ACC112 (cell line): Measurements from ENCODE around the gene ZNF653.
A peak's percentile ranks its signal among the peaks of the same experiment; 100 is the strongest.

Experiments used
- H2AFZ ChIP-seq: fragments of 200-600 bp; sonication (generic); one replicate; pipeline ENCODE4 v1.6.0; 2017; ENCODE audit warnings: antibody characterized with exemption, low read length; ENCODE audit not compliant: unreplicated experiment
- H3K27ac ChIP-seq: fragments of 200-600 bp; sonication (generic); 2 replicates; pipeline ENCODE4 v1.5.1; 2014; ENCODE audit warnings: low read depth, mild to moderate bottlenecking, antibody characterized with exemption, low read length, moderate library complexity
- H3K27me3 ChIP-seq: fragments of 200-600 bp; sonication (generic); 2 replicates; pipeline ENCODE4 v1.6.1; 2014; ENCODE audit warnings: mild to moderate bottlenecking, antibody characterized with exemption, low read length, moderate library complexity, mixed read lengths; ENCODE audit not compliant: insufficient read depth
- H3K36me3 ChIP-seq: fragments of 200-600 bp; sonication (generic); 2 replicates; pipeline ENCODE4 v1.6.1; 2016; ENCODE audit warnings: mild to moderate bottlenecking, antibody characterized with exemption, low read length, moderate library complexity, mixed read lengths; ENCODE audit not compliant: insufficient read depth
- H3K4me1 ChIP-seq: fragments of 200-600 bp; sonication (generic); one replicate; pipeline ENCODE4 v1.6.1; 2016; ENCODE audit warnings: low read length, mixed read lengths; ENCODE audit not compliant: insufficient read depth, unreplicated experiment, control insufficient read depth
- H3K4me3 ChIP-seq: fragments of 200-600 bp; sonication (generic); 2 replicates; pipeline ENCODE4 v1.5.1; 2014; ENCODE audit warnings: mild to moderate bottlenecking, low read depth, low read length
- H3K79me2 ChIP-seq: fragments of 200-600 bp; sonication (generic); one replicate; pipeline ENCODE4 v1.6.0; 2016; ENCODE audit warnings: low read length; ENCODE audit not compliant: control insufficient read depth, unreplicated experiment, insufficient read depth

ZNF653 gene, protein sequence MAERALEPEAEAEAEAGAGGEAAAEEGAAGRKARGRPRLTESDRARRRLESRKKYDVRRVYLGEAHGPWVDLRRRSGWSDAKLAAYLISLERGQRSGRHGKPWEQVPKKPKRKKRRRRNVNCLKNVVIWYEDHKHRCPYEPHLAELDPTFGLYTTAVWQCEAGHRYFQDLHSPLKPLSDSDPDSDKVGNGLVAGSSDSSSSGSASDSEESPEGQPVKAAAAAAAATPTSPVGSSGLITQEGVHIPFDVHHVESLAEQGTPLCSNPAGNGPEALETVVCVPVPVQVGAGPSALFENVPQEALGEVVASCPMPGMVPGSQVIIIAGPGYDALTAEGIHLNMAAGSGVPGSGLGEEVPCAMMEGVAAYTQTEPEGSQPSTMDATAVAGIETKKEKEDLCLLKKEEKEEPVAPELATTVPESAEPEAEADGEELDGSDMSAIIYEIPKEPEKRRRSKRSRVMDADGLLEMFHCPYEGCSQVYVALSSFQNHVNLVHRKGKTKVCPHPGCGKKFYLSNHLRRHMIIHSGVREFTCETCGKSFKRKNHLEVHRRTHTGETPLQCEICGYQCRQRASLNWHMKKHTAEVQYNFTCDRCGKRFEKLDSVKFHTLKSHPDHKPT

DNA sequence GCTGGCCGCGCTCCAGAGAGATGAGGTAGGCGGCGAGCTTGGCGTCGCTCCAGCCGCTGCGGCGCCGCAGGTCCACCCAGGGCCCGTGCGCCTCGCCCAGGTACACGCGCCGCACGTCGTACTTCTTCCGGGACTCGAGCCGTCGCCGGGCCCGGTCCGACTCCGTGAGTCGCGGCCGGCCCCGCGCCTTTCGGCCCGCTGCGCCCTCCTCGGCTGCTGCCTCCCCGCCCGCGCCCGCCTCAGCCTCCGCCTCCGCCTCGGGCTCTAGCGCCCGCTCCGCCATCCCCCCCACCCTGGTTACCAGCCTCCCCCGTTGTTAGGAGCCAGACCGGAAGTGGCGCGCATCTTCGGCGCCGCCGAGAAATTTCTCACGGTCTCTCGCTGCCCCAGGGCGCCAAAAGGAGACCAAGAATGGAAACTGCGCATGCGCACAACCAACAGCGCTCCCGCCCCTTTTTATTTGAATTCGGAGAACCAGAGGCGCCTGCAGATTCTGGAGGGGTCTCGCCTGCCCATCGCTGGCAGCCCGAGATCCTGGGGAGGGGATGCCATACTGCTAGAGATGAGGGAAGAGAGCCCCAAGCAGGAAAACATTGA, at the start of gene ZNF653:
TSS of gene ZNF653 (minus strand) at position 336 of the 597 bp plus-strand sequence. CDS start at position 283, 53 bp downstream.
- Histone ChIP-seq H3K4me1 (no peaks in the 10 kb centered on the region), H3K27ac (peak within 1 kb of the TSS; percentile 86), H3K4me3 (peak within 1 kb of the TSS; percentile 92), H3K79me2 (peaks cover 3% of the 10 kb centered on the region), H3K36me3 (no peaks in the 10 kb centered on the region), H3K27me3 (no peaks in the 10 kb centered on the region), H2AFZ (peak within 1 kb of the TSS; percentile 95)

DNA sequence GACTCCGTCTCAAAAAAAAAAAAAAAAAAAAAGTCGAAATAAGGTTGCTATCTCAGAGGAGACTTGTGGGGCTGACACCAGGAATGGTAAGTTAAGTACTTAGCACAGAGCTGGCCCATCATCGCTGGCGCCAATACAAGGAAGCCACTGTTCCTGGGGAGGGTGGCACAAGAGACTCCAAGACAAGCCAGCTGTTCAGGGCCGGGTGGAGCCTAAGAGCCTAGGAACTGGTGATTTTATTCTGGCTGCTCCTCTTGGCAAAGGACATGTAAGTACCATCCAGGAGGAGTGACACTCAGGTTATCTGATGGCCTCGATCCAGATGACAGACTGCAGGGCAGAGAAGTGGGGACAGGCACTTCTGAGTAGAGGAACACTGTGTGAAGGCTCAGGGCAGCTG, 49.6 kb upstream of the ZNF653 start:
- H3K27ac ChIP-seq = no peak overlapping the region
- H3K36me3 ChIP-seq = no peaks in the 10 kb centered on the region
- H3K27me3 ChIP-seq = no peaks in the 10 kb centered on the region
- no peak overlapping the region for H3K4me3 ChIP-seq
- no peak overlapping the region for H2AFZ ChIP-seq
- H3K79me2 ChIP-seq = peaks cover 34% of the 10 kb centered on the region
- no peaks in the 10 kb centered on the region for H3K4me1 ChIP-seq

DNA sequence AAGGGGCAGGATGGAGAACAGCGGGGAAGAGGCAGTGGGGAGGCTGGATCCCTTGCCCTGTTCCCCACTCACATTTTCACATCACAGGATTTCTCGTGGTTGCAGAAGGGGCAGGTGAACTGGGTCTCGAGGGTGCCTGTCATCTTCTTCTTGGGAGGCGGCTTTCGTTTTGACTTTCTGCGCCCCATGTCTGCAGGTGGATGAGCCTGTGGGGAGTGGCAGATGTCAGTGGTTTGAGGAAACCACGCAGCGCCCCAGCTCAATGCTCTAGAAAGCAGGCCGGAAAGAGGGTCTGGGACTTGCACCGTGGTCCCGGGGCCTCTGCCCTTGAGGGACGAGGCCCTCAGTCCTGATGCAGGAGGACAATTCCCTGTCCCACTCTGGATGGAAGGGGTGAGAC, 48.5 kb upstream of the ZNF653 start:
- Histone ChIP-seq H3K79me2 (peaks cover 34% of the 10 kb centered on the region), H3K4me1 (no peaks in the 10 kb centered on the region), H3K4me3 (no peak overlapping the region), H2AFZ (no peak overlapping the region), H3K27ac (no peak overlapping the region), H3K36me3 (no peaks in the 10 kb centered on the region), H3K27me3 (no peaks in the 10 kb centered on the region)

DNA sequence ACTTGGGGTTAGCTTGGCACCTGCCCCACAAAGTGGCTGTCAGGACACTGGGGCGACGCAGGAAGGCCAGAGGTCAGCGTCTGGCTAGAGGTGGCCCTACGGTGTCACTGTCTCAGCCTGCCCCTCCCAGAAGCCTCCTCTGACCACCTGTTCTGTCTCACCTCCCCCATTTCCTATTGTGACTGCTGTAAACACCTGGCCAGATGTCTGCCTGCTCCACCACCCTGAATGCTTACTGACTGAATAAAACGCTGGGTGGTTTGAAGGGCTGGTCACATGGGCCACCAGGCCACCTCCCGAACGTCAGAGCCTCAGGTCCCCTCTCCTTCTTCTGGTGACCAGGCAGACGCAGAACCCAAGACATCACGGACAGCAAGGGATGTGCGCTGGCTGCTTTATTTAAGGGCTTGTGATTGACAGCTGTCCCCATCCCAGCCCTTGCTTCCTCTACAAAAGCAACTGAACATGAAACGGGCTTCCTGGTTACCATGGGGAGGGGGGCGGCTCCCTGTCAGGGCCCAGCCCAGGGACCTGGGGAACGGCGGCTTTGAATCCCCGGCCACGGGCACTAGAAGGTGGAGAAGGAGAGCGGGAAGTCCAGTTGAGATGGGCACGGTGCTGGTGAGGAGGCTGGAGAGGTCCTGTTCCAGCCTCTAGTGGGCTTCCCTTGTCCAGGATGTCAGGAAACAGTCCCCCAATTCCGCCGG, 47.2 kb upstream of the ZNF653 start:
- H3K79me2 ChIP-seq = peaks cover 22% of the 10 kb centered on the region
- no peaks in the 10 kb centered on the region for H3K27me3 ChIP-seq
- no peak overlapping the region for H2AFZ ChIP-seq
- no peaks in the 10 kb centered on the region for H3K36me3 ChIP-seq
- H3K4me1 ChIP-seq = no peaks in the 10 kb centered on the region
- H3K4me3 ChIP-seq = no peak overlapping the region
- no peak overlapping the region for H3K27ac ChIP-seq

DNA sequence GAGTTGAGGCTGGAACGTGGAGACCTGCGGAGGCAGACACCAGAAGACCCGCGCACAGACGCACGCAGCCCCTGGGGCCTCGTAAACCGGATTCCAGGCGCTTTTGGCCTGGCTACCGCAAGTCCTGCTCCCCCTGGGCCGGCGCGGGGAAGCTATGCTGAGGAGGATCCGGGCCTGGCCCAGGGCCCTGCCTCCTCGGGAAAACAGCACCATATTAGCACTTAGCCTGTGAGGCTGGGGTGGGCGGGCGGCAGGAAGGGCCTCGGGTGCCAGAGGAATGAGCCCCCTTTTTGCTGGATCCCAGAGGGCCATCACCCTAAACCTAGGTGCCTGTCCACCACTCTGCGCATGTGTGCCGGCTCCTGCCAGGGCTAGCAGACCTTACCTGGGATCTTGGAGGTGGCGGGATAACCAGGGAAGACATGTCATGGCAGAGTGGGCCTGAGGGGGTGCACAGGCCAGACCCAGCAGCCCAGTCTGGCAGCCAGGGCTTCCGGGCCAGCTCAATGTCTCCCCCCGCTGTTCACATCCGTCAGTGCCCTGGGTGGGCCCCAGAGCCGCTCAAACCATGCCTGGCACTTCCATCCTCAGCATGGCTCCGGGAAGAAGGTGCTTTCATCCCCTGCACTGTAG, 46.1 kb upstream of the ZNF653 start:
- H3K27ac ChIP-seq = no peak overlapping the region

DNA sequence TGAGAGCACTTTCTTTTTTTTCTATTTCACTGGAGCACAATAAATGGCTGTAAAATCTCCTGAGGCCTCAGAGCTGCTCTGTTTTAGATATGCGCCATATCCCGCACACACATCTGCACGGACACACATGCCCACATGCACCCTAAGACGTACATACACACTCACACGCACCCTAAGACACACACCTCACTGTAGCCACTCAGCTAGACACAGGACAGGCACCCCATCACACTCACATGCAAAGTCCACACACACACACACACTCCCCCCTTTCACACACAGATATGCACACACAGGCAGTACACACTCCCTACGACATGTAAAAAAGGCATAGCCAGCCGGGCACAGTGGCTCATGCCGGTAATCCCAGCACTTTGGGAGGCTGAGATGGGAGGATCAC, 44.6 kb upstream of the ZNF653 start:
- Histone ChIP-seq H3K79me2 (peaks cover 1% of the 10 kb centered on the region), H3K36me3 (no peaks in the 10 kb centered on the region), H3K27ac (no peak overlapping the region), H3K4me3 (no peak overlapping the region), H3K27me3 (no peaks in the 10 kb centered on the region), H2AFZ (no peak overlapping the region), H3K4me1 (no peaks in the 10 kb centered on the region)

More for the DNA sequence above, 46.1 kb upstream of the ZNF653 start:
- H3K36me3 ChIP-seq = no peaks in the 10 kb centered on the region
- no peak overlapping the region for H2AFZ ChIP-seq
- no peaks in the 10 kb centered on the region for H3K4me1 ChIP-seq
- H3K79me2 ChIP-seq = peaks cover 14% of the 10 kb centered on the region
- H3K27me3 ChIP-seq = no peaks in the 10 kb centered on the region
- no peak overlapping the region for H3K4me3 ChIP-seq

DNA sequence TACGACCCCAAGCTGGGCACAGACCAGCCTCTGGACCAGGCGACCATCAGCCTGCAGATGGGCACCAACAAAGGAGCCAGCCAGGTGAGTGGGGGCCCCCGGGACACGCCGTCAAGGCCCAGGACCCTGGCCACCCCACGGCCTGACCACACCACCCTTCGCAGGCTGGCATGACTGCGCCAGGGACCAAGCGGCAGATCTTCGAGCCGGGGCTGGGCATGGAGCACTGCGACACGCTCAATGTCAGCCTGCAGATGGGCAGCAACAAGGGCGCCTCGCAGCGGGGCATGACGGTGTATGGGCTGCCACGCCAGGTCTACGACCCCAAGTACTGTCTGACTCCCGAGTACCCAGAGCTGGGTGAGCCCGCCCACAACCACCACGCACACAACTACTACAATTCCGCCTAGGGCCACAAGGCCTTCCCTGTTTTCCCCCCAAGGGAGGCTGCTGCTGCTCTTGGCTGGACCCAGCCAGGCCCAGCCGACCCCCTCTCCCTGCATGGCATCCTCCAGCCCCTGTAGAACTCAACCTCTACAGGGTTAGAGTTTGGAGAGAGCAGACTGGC, 43.8 kb upstream of the ZNF653 start:
- H3K79me2 ChIP-seq = no peaks in the 10 kb centered on the region
- no peak overlapping the region for H3K27ac ChIP-seq
- no peaks in the 10 kb centered on the region for H3K36me3 ChIP-seq
- no peaks in the 10 kb centered on the region for H3K4me1 ChIP-seq
- H3K4me3 ChIP-seq = no peak overlapping the region
- H3K27me3 ChIP-seq = no peaks in the 10 kb centered on the region
- H2AFZ ChIP-seq = no peak overlapping the region

DNA sequence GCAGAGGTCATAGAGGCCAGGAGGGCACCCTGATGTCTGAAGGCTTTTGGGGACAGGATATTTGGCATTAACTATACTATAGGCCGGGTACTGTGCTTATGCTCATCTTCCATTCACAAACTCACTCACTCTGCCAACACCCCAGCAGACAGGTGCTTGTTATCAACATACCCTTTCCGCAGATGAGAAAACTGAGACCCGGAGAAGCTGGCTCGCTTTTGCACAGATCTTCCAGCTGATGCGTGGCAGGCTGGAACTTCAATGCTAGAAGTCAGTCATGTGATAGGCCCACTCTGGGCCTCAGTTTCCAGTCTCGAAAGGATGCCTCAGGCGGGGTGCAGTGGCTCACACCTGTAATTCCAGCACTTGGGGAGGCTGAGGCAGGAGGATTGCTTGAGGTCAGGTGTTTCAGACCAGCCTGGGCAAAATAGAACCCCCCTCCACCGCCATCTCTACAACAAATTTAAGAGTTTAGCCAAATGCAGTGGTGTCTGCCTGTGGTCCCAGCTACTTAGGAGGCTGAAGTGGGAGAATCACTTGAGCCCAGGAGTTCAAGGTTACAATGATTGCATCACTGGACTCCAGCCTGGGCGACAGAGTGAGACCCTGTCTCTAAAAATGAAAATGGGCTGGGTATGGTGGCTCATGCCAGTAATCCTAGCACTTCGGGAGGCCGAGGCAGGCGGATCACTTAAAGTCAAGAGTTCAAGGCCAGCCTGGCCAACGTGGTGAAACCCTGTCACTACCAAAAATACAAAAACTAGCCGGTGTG, 42.5 kb upstream of the ZNF653 start:
- Histone ChIP-seq H3K4me3 (no peak overlapping the region), H3K27me3 (no peaks in the 10 kb centered on the region), H3K4me1 (no peaks in the 10 kb centered on the region), H2AFZ (no peak overlapping the region), H3K79me2 (no peaks in the 10 kb centered on the region), H3K27ac (no peak overlapping the region), H3K36me3 (no peaks in the 10 kb centered on the region)

DNA sequence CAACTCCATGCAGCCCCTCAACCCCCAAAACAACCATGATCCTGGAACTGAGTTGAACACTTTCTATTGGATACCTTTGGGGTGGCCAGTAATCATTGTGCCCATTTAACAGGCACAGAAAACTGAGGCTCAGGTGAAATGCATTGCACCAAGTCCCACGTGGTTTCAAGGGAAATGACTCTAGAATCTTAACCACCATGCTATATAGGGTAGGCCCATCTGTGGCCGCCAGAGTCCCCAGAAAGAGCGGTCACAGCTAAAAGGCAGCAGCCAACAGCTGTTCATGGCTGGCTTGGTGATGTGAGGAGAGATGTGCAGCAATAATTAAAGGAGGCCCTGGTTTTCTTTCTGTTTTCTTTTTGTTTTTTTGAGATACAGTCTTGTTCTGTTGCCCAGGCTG, 35.6 kb upstream of the ZNF653 start:
- Histone ChIP-seq H3K27me3 (peaks cover 8% of the 10 kb centered on the region; the same call in 1 of the 2 replicates), H3K4me3 (no peak overlapping the region), H3K36me3 (no peaks in the 10 kb centered on the region), H3K27ac (no peak overlapping the region), H3K79me2 (no peaks in the 10 kb centered on the region), H2AFZ (no peak overlapping the region), H3K4me1 (peaks cover 2% of the 10 kb centered on the region)
